GM19193 (cell line): ENCODE data around the gene OSCAR.

Experiments used
- POLR2A ChIP-seq: IDR thresholded peaks from 4 replicates; pipeline ENCODE4 v1.6.1; 2011; ENCODE audit not compliant: insufficient read depth, insufficient read length; ENCODE audit errors: extremely low read depth

OSCAR gene

GRCh38 chr19:54107876-54108490, 7.4 kb upstream of the OSCAR start:
- TF ChIP-seq POLR2A = no peak

GRCh38 chr19:54106716-54107115, 6.1 kb upstream of the OSCAR start:
- TF ChIP-seq POLR2A = no peak

- TF ChIP-seq POLR2A = no peak
Observed at GRCh38 chr19:54105796-54106195, 5.2 kb upstream of the OSCAR start.

- TF ChIP-seq POLR2A = no peak
Observed at GRCh38 chr19:54104998-54105715, 4.6 kb upstream of the OSCAR start.

- peak; percentile 84 for TF ChIP-seq POLR2A
Observed at GRCh38 chr19:54102421-54103169, 2.0 kb upstream of the OSCAR start, which contains the start of gene NDUFA3. NDUFA3 (plus strand) TSS chr19:54102855; CDS start chr19:54102879, 24 bp downstream.

- no peak for TF ChIP-seq POLR2A
Observed at GRCh38 chr19:54099190-54099902, 1.3 kb downstream of the OSCAR start.

GRCh38 chr19:54096617-54097106, 3.9 kb downstream of the OSCAR start:
- TF ChIP-seq POLR2A = no peak

GRCh38 chr19:54095136-54095858, 5.3 kb downstream of the OSCAR start:
- no peak for TF ChIP-seq POLR2A

GRCh38 chr19:54094426-54095000, 6.1 kb downstream of the OSCAR start:
- TF ChIP-seq POLR2A = no peak

- no peak for TF ChIP-seq POLR2A
Observed at GRCh38 chr19:54084410-54084809, 16.2 kb downstream of the OSCAR start.

- TF ChIP-seq POLR2A = no peak
Observed at GRCh38 chr19:54081032-54081431, 19.6 kb downstream of the OSCAR start, which contains the start of gene TARM1. TARM1 (minus strand) TSS chr19:54081365; CDS start chr19:54081340, 25 bp downstream.

- no peak for TF ChIP-seq POLR2A
Observed at GRCh38 chr19:54077334-54077733, 23.3 kb downstream of the OSCAR start.

- no peak for TF ChIP-seq POLR2A
Observed at GRCh38 chr19:54074851-54075250, 25.8 kb downstream of the OSCAR start.

GRCh38 chr19:54073829-54074228, 26.8 kb downstream of the OSCAR start:
- no peak for TF ChIP-seq POLR2A
